GM19395 (cell line): ENCODE results near the gene RRP36.

ENCODE experiments used
- ATAC-seq: cut with Tn5 transposase; IDR thresholded peaks from one replicate; pipeline ENCODE4 v1.9.1; 2021; ENCODE audit warnings: mild to moderate bottlenecking, moderate library complexity; ENCODE audit not compliant: unreplicated experiment

Gene RRP36

DNA sequence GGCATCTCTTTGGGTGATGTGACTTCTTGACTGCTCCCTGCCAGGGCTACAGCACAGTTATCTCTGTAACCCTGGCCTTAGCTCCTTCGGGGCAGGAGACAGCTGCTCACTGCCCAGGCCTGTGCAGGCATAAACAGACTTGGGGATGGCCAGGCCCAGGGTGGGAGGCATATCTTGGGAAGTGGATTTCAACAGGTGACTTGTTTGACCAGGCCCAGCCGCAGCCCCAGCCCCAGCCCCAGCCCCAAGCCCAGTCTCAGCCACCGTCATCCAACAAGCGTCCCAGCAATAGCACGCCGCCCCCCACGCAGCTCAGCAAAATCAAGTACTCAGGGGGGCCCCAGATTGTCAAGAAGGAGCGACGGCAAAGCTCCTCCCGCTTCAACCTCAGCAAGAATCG is 15.2 kb upstream of the RRP36 start:
- no peak for ATAC-seq

DNA sequence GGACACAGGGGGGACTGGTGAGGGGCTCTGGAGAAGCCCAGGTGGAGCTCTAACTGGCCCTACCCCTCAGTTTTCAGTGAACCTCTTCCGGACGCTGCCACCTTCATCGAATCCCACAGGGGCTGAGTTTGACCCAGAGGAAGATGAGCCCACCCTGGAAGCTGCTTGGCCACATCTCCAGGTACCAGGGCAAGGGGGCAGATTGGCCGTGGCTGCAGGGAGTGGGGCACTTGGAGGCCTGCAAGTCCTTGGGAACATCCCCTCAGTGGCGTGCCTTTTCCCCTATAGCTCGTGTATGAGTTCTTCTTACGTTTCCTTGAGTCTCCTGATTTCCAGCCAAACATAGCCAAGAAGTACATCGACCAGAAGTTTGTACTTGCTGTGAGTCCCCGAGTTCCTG is 14.3 kb upstream of the RRP36 start:
- no peak for ATAC-seq

DNA sequence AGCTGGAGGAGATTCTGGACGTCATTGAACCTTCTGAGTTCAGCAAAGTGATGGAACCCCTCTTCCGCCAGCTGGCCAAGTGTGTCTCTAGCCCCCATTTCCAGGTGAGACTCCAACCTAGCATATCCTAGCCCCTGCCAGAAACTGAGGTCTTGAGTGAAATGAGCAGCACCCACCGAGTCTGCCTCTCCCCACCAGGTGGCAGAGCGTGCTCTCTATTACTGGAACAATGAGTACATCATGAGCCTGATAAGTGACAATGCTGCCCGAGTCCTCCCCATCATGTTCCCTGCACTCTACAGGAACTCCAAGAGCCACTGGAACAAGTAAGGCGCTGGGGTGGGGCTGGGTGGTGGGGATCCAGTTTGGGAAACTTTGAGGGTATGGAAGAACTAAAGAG is 12.3 kb upstream of the RRP36 start:
- ATAC-seq: no peak

DNA sequence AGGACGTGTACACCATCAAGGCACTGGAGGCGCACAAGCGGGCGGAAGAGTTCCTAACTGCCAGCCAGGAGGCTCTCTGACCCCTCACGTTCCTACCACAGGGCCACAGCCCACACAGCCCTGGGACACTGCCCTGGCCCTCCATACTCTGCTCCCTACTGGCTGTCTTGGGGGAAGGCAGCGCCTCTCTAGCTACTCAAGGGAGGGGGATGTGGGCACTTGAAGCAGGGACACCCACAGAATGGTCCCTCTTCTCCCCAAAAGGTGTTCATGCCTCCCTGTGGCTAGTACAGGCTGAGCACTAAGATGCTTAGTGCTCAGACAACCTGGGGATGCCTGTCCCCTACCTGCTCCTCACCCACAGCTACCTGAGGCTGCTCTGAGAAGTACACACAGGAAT is 10.2 kb upstream of the RRP36 start:
- no peak for ATAC-seq

DNA sequence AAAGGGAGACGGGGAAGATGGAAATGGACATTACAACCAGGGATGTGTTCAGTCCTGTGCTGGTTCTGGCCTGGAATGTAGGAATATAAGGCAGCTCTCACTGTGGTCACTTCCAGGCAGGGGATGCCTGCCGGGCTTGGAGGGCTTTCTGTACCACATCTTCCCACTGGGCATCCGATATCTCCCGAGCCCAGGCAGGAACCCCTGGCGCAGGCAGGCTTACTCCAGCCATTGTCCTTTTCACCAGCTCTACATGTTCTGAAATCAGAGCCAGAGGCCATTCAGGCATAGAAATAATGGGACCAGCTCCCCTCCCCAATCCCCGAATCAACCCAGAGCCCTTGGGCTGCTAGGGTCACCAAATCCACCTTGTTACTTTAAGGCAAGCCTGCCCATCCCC is 9.1 kb upstream of the RRP36 start:
- ATAC-seq: no peak

DNA sequence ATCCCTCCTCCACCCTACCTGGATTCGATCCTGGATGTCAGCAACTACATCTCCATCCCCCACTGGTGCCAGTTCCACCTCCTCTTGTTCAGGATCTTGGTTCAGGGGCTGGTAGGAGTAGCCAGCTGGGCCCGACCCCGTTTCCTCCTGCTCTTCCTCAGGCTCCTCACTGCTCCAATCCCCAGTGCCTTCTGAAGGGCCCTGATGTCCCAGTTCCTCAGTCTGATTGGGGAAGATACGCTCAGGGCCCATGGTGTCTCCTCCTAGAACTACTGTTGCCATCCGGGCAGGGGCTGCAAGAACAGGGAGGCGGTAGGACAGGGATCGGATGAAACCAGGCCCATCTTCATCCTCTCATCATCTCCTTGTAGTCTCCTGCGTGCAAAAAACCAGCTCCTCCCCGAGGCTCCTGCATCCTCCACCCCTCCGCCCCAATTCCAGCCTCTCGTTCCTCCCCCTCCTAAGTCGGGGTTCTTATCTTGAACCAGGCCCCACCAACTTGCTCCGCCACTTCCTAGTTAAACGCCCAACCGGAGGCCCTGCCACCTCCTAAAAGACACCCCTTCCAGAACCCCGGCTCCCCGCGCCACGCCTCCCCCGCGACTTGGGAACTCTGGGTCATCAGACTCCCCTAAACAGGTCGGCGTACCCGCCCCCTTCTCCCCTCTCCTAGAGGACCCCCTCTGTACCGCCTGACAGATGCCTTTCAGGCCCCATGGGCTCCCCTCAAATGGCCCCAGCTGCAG is 8.2 kb upstream of the RRP36 start:
- ATAC-seq: peak; percentile 7

DNA sequence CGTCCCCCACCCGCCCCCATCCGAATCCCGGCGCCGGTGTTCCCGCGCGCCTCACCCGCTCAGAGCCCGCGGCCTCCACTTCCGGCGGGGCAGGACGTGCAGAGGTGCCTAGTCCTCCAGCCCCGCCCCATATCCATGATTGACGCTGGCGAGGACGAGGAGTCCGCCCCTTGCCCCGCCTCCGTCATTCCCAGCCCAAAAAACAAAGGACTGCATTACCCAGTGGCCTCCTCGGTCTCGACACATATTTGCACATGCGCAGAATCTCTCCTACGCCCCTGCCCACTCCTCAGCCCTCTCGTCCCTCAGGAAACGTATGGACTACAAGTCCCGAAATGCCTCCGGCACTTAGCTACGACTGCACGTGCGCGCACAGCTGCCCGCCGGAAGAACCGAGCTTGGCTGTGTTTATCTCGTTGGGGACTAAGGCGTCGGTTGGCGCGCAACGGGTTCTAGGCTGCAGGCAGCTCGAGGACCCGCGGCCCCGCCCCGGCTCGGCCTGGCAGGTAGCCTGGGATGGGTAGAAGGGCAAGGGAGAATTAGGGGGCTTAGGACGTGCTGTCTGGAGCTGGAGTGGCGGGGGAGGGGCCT is 7.5 kb upstream of the RRP36 start, which contains the start of the genes KLHDC3 and MEA1:
Gene KLHDC3, plus strand, starts transcription at position 407 of the 591 bp plus-strand sequence. CDS start 2,944 bp downstream, outside the sequence.
Gene MEA1, minus strand, starts transcription at position 104 of the 591 bp plus-strand sequence. CDS start 133 bp downstream, outside the sequence.
- peak; percentile 91 for ATAC-seq

DNA sequence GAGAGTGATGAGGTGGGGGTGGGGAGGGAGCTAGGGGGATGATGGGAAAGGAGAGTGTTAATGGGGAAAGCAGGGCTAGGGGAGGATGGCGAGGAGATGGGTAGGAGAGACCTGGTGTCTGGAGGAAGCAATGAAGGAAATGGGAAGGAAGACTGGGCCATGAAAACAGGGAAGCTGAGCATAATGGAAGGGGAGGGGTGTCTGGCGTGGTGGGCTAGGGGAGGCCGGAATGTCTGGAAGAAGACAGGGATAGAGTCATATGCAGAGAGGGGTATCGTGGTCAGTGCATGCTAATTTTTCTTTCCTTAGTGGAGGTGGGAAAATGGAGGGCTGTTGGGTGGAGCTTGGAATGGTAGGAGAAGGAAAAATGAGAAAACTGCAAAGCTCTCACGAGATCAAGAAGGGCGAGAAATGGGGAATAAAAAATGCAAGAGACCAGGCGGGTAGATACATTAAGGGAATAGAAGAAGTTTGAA is 7.0 kb upstream of the RRP36 start:
- ATAC-seq: no peak

DNA sequence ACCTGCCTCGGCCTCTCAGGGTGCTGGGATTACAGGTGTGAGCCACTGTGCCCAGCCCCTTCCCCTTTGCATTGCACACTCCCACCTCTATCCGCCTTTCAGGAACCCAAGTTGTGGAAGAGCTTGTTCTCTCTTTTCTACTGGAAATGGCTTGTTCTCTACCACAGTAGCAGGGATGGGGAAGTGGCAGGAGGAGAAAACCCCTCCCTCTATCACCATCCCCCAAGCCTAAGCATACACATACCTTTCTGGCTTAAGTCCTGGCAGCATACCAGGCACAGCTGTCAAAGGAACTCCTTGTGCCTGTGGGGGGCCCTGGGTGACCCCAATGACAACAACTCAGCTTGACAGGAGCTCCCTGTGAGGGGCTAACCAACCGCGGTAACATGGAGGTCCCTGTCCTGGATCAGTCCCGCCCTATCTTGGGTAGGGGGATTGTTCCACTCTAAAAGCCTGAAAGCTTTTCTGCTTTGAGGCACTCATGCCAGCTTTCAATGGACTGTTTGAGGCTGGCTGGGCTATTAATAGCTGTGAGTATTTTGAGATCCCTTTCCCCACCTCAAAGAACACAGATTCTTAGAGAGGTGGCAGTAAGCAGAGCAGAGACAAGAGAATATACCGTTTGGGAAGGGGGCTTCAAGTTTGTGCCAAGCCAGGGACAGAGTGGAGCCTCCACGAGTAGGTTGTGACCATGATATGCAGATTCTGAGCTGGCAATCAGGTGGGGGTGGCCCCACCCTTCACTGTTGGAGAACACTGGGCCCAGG is 5.1 kb upstream of the RRP36 start:
- ATAC-seq: no peak

DNA sequence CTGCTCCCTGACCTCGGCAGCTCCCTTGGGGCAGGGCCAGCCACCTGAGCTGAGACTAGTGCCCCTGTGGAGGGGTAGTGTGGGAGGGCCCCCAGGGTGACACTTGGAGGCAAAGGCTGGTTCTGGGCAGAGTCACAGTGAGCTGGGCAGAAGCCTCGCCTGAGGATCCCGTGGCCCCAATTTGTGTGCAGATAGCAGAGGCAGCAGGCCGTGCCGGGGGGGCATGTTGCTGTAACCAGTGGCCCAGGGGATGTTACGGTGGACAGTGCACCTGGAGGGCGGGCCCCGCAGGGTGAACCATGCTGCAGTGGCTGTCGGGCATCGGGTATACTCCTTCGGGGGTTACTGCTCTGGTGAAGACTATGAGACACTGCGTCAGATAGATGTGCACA is 4.5 kb upstream of the RRP36 start:
- ATAC-seq: no peak

DNA sequence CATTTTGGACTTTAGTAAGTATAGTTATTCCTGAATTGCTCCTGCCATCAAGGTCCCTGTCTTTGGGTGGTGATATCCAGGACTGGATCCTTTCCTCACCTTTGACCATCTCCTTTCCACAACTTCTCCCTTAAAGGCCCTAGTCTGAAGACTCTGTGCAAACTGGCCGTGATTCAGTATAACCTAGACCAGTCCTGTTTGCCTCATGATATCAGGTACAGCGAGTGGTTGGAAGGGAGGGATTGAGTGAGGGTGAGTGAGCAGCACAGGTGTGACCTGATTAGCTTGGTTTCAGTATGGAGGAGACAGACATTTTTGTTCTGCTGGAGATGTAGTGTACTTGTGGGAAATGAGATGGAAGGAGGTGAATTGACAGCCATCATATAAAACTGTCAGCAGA is 2.3 kb upstream of the RRP36 start:
- no peak for ATAC-seq

DNA sequence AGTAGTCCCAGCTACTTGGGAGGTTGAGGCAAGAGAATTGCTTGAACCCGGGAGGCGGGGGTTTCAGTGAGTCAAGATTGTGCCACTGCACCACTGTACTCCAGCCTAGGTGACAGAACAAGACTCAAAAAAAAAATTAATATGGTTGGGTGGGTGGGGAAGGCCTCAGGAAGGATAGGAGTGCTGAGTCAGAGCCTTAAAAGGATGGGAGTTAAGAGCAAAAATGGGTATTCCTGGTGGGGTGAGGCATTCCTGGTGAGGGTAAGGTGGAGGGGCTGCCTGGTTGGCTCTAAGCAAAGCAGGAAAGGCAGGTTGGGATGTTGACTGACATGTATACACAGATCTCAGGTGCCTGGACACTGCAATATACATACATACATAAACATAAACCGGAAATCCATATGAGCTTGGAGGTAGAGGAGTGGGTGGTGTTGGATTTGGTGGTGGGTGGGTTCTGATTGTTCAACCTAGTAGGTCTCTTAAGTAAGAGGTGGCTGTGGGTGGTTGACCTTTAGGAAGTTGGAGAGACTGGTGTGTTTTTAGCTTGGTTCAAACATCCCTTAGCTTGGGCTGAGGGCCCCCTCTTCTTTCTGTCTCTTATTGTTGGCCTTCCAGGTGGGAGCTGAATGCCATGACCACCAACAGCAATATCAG is 1.2 kb upstream of the RRP36 start:
- no peak for ATAC-seq

DNA sequence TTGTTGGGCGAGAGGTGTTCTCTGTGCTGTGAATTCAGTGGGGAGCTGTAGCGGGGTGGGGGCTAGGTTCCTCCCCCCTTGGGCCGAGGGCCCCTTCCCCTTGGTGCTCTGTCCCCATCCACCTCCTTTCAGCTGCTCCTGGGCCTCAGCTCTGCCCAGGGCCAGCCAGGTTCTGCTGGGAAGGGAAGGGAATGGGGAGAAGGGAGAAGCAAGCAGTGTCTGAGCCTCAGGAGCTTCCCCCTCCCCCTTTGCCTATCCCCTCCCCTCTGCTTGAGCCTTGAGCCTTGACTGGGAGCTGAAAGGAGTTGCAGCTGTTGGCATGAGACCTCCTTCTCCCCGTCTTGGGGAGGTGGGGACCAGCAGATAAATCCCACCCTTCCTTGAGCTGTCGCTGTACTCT is 576 bp upstream of the RRP36 start:
- ATAC-seq: no peak

DNA sequence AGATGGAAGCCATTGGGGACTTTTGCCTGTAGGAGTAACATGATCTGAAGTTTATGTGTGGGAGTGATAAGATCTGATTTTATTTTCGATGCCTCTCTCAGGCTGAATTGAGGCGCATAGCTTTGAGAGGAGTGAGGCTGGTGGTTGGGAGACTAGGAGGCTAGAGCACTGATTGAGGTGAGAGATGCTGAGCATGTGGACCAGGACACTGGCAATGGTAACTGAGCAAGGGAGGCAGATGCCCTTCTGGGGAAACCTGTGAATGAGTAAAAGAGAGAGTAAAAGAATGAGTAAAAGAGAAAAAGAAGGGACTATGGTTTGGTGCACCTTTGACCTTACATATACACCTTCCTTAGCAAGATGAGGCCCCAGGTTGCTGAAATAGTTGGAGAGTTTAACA is 3.0 kb downstream of the RRP36 start:
- no peak for ATAC-seq

DNA sequence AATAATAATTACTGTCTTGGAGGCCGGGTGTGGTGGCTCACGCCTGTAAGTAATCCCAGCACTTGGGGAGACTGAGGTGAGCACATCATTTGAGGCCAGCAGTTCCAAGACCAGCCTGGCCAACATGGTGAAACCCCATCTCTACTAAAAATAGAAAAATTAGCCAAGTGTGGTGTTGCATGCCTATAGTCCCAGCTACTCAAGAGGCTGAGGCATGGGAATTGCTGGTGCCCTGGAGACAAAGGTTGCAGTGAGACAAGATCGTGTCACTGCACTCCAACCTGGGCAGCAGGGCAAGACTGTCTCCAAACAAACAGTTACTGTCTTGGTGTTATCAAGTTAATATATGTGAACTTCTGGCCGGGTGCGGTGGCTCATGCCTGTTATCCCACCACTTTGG is 4.9 kb downstream of the RRP36 start:
- ATAC-seq: no peak

DNA sequence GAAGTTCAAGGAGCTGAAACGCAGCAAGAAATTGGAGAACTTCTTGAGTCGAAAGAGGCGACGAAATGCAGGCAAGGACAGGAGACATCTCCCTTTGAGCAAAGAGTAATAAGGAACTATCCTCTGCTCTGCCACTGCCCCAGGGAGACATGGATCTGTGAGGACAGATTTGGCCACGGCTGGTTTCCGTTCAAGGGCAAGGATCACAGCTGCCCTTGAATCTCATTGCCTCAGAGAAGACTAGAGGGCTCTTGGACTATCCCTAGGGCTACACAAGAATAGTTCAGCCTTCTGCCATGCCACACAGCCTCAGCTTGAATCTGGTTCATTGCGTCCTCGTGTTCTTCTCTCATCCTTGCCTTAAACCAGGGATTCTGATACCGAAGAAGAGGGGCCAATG is 7.7 kb downstream of the RRP36 start:
- no peak for ATAC-seq

DNA sequence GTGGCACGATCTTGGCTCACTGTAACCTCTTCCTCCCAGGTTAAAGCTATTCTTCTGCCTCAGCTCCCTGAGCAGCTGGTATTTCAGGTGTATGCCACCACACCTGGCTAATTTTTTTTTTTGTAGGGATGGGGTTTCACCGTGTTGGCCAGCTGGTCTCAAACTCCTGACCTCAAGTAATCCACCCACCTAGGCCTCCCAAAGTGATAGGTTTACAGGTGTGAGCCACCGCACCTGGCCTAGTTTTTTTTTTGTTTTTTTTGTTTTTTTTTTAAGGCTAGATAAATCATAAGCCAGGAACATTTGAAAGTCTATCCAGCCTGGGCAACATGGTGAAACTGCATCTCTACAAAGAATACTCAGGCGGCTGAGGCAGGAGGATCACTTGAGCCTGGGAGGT is 10.9 kb downstream of the RRP36 start:
- no peak for ATAC-seq

DNA sequence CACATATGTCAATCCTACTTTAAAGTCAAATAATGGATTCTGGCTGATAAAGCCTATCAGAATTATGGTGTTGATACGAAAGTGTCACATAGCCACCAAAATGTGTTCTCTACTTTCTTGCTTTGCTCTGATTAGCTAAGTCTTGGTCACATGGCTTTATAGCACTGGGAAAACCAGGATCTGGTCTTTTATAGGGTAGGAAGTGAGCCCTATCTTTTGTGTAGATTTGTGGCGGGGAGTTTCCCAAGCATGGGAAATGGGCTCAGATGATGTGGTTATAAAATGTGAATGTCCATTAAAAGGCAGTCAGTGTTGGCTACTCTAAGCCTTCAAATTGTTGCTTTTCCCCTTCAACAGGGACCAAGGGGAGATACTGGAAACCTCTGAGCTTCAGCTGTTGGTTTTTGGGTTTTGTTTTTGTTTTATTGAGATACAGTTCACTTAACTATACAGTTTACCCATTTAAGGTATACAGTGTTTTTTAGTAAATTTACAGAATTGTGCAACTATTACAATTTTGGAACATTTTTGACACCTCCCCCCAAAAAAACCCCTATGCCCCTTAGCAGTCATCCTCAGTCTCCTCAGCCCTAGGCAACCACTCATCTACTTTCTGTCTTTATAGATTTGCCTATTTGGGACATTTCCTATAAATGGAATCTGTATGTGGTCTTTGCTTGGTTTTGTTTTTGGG is 12.2 kb downstream of the RRP36 start:
- ATAC-seq: no peak

DNA sequence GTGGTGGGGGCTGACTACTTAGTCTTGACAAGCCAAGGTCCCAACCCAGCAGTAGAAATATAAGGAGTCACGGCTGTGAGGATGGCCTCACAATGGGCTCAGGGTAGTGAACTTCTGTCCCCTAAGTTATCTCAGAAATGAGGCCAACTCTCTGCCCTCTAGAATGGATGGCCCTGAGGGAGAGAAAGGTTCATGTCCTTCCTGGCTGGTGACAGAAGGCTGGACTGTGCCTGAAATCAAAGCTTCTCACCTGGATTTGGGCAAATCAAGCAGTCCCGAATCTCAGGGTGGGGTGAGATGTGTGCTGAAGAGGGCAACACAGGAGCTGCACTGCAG is 12.7 kb downstream of the RRP36 start:
- no peak for ATAC-seq

DNA sequence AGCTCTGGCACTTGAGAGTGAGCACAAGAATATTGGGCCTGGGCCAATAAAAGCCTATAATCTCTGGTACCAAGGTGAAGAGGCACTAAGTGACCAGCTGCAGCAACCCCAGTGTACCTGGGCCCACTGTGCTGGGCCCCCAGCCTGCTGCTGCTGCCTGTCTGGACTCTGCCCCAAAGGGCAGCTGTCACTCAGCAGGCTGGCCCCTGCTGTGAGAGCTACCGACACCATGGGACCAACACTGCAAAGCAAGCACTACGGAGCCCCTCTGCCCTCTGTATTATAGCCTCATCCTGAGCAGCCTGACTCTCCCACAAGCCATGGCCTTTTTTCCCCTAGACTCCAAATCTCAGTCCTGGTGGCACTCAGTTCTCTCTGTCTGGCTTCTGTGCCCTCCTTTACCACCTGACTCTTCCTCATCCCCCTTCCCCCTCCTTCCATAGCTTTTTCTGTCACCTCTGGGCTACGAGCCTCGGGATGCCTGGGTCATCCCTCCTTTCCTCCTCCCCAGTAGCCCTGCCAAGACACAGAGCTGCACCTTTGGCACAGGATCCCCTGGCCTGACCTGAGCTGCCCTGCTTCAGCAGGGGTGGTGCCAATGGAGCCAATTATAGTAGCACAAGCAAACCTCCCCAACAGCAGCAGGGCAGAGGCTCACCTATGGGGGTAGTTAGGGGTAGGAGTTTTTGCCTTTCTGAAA is 14.2 kb downstream of the RRP36 start:
- ATAC-seq: no peak
